GM10248 (cell line): ENCODE results near the gene SLC5A7.

Experiments
- CTCF ChIA-PET: fragments of 300-600 bp; sonication (Branson Sonifier 250); formaldehyde crosslinking; extraction: SDS; loops from one replicate; lab custom pipeline; 2021; ENCODE audit warnings: antibody characterized with exemption; lab: Yijun Ruan, JAX
- POLR2A ChIA-PET: fragments of 350-650 bp; sonication (Branson Sonifier 250); formaldehyde crosslinking; extraction: SDS; loops from one replicate; lab custom pipeline; 2020; ENCODE audit warnings: antibody characterized with exemption; lab: Yijun Ruan, JAX
- DNase-seq: peaks from one replicate; pipeline ENCODE4 v3.0.0; 2012; ENCODE audit errors: extremely low spot score
- TF ChIP-seq, protein P1 (sequence below): IDR thresholded peaks from 2 replicates; pipeline ENCODE4 v1.5.1; 2012; ENCODE audit warnings: mild to moderate bottlenecking, low read depth; ENCODE audit errors: extremely low read depth, missing control alignments, control extremely low read depth

The SLC5A7 gene

DNA sequence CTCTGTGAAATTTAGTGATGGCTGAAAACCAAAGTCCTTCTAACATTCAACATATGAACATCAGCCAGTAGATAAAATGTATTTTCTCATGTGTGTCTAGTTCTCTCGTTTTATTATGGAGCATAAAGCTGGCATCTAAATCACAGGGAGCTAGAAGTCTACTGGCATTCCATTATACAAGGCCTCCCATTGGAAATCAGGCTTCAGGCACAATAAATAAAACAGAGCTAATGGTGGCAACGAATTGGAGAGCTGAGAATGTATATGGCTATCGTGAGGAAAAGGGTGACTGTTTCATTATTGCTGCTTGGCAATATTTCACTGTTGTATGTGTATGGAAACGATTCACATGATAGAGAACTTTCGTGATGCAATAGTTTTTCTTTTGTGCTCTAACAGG lies 62.4 kb downstream of the SLC5A7 start:
- DNase-seq, result no peak
- CTCF ChIA-PET, result interaction anchor here (1.3 to 2.2 kb wide), 2 partner anchors 9 to 10 kb away, joined by 5 read pairs; no protein-coding TSS in a partner anchor
- TF ChIP-seq, protein P1, sequence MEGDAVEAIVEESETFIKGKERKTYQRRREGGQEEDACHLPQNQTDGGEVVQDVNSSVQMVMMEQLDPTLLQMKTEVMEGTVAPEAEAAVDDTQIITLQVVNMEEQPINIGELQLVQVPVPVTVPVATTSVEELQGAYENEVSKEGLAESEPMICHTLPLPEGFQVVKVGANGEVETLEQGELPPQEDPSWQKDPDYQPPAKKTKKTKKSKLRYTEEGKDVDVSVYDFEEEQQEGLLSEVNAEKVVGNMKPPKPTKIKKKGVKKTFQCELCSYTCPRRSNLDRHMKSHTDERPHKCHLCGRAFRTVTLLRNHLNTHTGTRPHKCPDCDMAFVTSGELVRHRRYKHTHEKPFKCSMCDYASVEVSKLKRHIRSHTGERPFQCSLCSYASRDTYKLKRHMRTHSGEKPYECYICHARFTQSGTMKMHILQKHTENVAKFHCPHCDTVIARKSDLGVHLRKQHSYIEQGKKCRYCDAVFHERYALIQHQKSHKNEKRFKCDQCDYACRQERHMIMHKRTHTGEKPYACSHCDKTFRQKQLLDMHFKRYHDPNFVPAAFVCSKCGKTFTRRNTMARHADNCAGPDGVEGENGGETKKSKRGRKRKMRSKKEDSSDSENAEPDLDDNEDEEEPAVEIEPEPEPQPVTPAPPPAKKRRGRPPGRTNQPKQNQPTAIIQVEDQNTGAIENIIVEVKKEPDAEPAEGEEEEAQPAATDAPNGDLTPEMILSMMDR, result no peak
- POLR2A ChIA-PET, result no interaction called here

DNA sequence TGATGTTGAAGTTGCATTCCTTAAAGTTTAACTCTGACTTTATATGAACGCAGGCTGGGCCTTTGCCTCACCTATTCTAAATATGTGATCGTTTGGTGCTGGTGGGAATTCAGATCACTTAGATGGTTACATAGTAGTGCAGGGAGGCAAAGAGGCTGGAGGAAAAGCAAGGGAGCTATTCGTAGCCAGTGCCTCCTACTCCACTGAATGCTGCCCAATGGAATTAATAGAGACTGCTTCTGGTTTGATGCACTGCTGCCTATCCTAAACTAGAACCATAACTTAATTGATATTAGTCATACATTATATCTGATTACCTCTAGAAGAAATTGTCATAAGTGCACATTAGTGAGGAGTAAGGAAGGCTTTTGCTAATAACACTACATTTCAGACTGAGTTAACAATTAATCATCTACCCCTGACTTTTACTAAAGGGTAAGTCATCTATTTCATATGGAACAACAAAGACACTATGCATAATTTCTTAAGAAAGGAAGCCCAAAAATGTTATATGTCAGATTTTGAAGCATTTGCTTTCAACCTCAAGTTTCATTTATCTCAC lies 72.3 kb downstream of the SLC5A7 start:
- POLR2A ChIA-PET, result no interaction called here
- no peak for DNase-seq
- TF ChIP-seq, protein P1, result no peak
- CTCF ChIA-PET, result interaction anchor here (1.3 kb wide), 1 partner anchor 9 kb away, joined by 5 read pairs; no protein-coding TSS in a partner anchor

DNA sequence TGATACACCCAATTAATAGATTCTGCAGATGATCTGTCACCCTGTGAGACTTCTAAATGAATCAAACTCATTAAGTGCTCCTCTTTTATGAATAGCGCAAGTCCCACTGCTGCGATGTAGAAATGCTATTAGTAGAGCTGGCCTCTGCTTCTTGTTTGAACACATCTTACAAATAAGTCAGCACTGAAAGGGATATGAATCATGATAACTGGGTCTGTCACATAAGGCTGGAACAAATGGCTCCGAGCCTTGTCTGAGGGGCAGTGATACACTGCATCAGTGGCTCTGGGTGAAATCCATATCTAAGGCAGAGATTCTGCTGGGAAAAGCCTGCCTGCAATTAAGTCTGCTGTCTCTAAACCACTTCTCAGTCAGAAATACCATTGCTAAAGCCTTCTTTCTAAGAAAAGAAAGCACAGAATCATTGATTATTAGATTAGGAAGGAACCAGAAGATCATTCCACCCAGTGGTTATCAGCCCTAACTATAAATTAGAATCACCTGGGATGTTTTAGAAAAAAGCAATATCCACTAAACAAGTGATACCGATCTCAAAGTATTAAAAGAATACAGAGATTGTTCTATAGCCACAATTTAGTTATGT lies 75.2 kb downstream of the SLC5A7 start:
- ChIA-PET POLR2A (no interaction called here), CTCF (no interaction called here)
- DNase-seq, result no peak
- TF ChIP-seq, protein P1, result no peak
